ENCODE measurements around the gene DTL. TPM values are rescaled to one million over a fixed set of nuclear protein-coding genes. Genes with fewer than 3 reads are reported as not detected.

The DTL gene
- total RNA-seq, 1 donor from 2014 or later, result 7.4 TPM

DNA sequence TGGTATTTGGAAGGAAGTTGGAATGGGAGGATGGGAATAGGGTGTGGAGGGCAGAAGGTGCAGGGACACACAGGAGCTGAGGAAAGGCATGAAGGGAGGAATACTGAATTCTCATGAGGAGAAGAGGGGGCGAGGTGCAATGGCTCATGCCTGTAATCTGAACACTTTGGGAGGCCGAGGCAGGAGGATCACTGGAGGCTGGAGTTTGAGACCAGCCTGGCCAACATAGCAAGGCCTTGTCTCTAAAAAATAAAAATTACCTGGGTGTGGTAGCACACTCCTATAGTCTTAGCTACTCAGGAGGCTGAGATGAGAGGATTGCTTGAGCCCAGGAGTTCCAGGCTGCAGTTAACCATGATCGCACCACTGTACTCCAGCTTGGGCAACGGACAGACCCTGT lies 117.3 kb downstream of the DTL start:
- Mint-ChIP-seq H3K27me3 (ENCODE audit: unreplicated experiment) (no peaks in the 10 kb centered on the region), H3K27ac (ENCODE audit: unreplicated experiment) (no peak overlapping the region), H3K36me3 (ENCODE audit: unreplicated experiment) (peaks cover 6% of the 10 kb centered on the region), H3K9me3 (ENCODE audit: unreplicated experiment) (no peaks in the 10 kb centered on the region), H3K4me1 (ENCODE audit: low read depth, unreplicated experiment) (no peaks in the 10 kb centered on the region), H3K4me3 (ENCODE audit: unreplicated experiment) (no peak overlapping the region)
- TF ChIP-seq, protein P1, sequence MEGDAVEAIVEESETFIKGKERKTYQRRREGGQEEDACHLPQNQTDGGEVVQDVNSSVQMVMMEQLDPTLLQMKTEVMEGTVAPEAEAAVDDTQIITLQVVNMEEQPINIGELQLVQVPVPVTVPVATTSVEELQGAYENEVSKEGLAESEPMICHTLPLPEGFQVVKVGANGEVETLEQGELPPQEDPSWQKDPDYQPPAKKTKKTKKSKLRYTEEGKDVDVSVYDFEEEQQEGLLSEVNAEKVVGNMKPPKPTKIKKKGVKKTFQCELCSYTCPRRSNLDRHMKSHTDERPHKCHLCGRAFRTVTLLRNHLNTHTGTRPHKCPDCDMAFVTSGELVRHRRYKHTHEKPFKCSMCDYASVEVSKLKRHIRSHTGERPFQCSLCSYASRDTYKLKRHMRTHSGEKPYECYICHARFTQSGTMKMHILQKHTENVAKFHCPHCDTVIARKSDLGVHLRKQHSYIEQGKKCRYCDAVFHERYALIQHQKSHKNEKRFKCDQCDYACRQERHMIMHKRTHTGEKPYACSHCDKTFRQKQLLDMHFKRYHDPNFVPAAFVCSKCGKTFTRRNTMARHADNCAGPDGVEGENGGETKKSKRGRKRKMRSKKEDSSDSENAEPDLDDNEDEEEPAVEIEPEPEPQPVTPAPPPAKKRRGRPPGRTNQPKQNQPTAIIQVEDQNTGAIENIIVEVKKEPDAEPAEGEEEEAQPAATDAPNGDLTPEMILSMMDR (IDR thresholded peaks at IDR 0.05; ENCODE audit: partially characterized antibody, unreplicated experiment), result no peak
- no peak for DNase-seq

GRCh38 chr1:212153635-212154034 lies 118.1 kb downstream of the DTL start:
- Mint-ChIP-seq H3K36me3 (ENCODE audit: unreplicated experiment) (peaks cover 6% of the 10 kb centered on the region), H3K9me3 (ENCODE audit: unreplicated experiment) (no peaks in the 10 kb centered on the region), H3K27ac (ENCODE audit: unreplicated experiment) (no peak overlapping the region), H3K4me1 (ENCODE audit: low read depth, unreplicated experiment) (no peaks in the 10 kb centered on the region), H3K27me3 (ENCODE audit: unreplicated experiment) (no peaks in the 10 kb centered on the region), H3K4me3 (ENCODE audit: unreplicated experiment) (no peak overlapping the region)
- TF ChIP-seq, protein P1 (IDR thresholded peaks at IDR 0.05; ENCODE audit: partially characterized antibody, unreplicated experiment), result no peak
- no peak for DNase-seq

Small RNA genes lying within 50 kb of the gene (microRNA-seq; reads per million reads assigned to microRNA genes)
- 0.41 reads per million for gene MIR3122 (ENCODE audit: unreplicated experiment)

Other genes starting within 250 kb of the DTL start
- gene LPGAT1, start 205.0 kb upstream of the DTL start, total RNA-seq (ENCODE audit: unreplicated experiment), result 73.2 TPM
- gene INTS7, start 191 bp upstream of the DTL start, total RNA-seq (ENCODE audit: unreplicated experiment), result 17.6 TPM
- 2.2 TPM for gene PPP2R5A, start 249.7 kb downstream of the DTL start, total RNA-seq (ENCODE audit: unreplicated experiment)

Measured in glutamatergic neuron (in vitro differentiated cells).